ENCODE data around the gene PARP16.

The PARP16 gene

GRCh38 chr15:65331811-65332210 lies 45.1 kb upstream of the PARP16 start:
- no peak for DNase-seq (ENCODE audit: extremely low read depth, low read depth)
- no peak for TF ChIP-seq CTCF (IDR thresholded peaks at IDR 0.05; ENCODE audit: low read depth, low read length)

- DNase-seq (ENCODE audit: extremely low read depth, low read depth): no peak
- TF ChIP-seq CTCF (IDR thresholded peaks at IDR 0.05; ENCODE audit: low read depth, low read length): no peak
Observed at GRCh38 chr15:65330934-65331645, 44.4 kb upstream of the PARP16 start.

- DNase-seq (ENCODE audit: extremely low read depth, low read depth): no peak
- TF ChIP-seq CTCF (IDR thresholded peaks at IDR 0.05; ENCODE audit: low read depth, low read length): no peak
Observed at GRCh38 chr15:65329984-65330735, 43.5 kb upstream of the PARP16 start.

- DNase-seq (ENCODE audit: extremely low read depth, low read depth): no peak
- TF ChIP-seq CTCF (IDR thresholded peaks at IDR 0.05; ENCODE audit: low read depth, low read length): no peak
Observed at GRCh38 chr15:65329288-65329983, 42.8 kb upstream of the PARP16 start.

- no peak for TF ChIP-seq CTCF (IDR thresholded peaks at IDR 0.05; ENCODE audit: low read depth, low read length)
- no peak for DNase-seq (ENCODE audit: extremely low read depth, low read depth)
Observed at GRCh38 chr15:65328506-65329287, 42.0 kb upstream of the PARP16 start.

- no peak for DNase-seq (ENCODE audit: extremely low read depth, low read depth)
- TF ChIP-seq CTCF (IDR thresholded peaks at IDR 0.05; ENCODE audit: low read depth, low read length): no peak
Observed at GRCh38 chr15:65327651-65328393, 41.1 kb upstream of the PARP16 start.
